Stimulated activated effector memory CD8-positive, alpha-beta T cell treated with anti-CD3 and anti-CD28 coated beads, Interleukin-12 subunit alpha, Interleukin-12 subunit beta, amount 100 ng/mL, for 72 hours (primary cell): ENCODE measurements around the gene ANLN.
"Not testable (repeated sequence)": the region's sequence is repeated elsewhere in the genome, so short reads cannot be mapped to it uniquely, and the experiment has no call there.

Source experiments
- ATAC-seq: fragments of 150-1000 bp; cut with Tn5 transposase; 2 replicates; pipeline ENCODE4 v1.10.0; 2021
- DNase-seq, 2 donors: peaks; one replicate each; pipeline ENCODE4 v3.0.0; 2021 to 2022; ENCODE audit warnings: low spot score in 2 of 2
- H3K27ac Mint-ChIP-seq: one replicate; pipeline ENCODE4 v1.8.0; 2022; ENCODE audit warnings: mild to moderate bottlenecking, mixed read lengths
- H3K36me3 Mint-ChIP-seq: one replicate; pipeline ENCODE4 v1.8.0; 2022; ENCODE audit warnings: mild to moderate bottlenecking, mixed read lengths
- H3K4me1 Mint-ChIP-seq: one replicate; pipeline ENCODE4 v1.8.0; 2022; ENCODE audit warnings: mixed read lengths
- H3K4me3 Mint-ChIP-seq: one replicate; pipeline ENCODE4 v1.8.0; 2022; ENCODE audit warnings: mild to moderate bottlenecking, mixed read lengths
- H3K9me3 Mint-ChIP-seq: one replicate; pipeline ENCODE4 v1.8.0; 2022; ENCODE audit warnings: mixed read lengths

The ANLN gene

GRCh38 chr7:36487756-36488336, 98.2 kb downstream of the ANLN start:
- Mint-ChIP-seq H3K27ac (no peak overlapping the region), H3K9me3 (no peaks in the 10 kb centered on the region), H3K4me1 (no peaks in the 10 kb centered on the region), H3K4me3 (no peak overlapping the region), H3K36me3 (no peaks in the 10 kb centered on the region)
- ATAC-seq: peak; percentile 57
- no peak for DNase-seq

- not testable (repeated sequence) for H3K36me3 Mint-ChIP-seq, H3K9me3 Mint-ChIP-seq, H3K4me1 Mint-ChIP-seq, H3K4me3 Mint-ChIP-seq, ATAC-seq, H3K27ac Mint-ChIP-seq, DNase-seq
These were observed 99.0 kb downstream of the ANLN start for GRCh38 chr7:36488672-36489071.

- DNase-seq (no peak), ATAC-seq (no peak)
- H3K9me3 Mint-ChIP-seq: no peaks in the 10 kb centered on the region
- H3K4me1 Mint-ChIP-seq: peaks cover 6% of the 10 kb centered on the region
- H3K36me3 Mint-ChIP-seq: no peaks in the 10 kb centered on the region
- H3K4me3 Mint-ChIP-seq: no peak overlapping the region
- H3K27ac Mint-ChIP-seq: no peak overlapping the region
These were observed 100.8 kb downstream of the ANLN start for GRCh38 chr7:36490419-36490830.

GRCh38 chr7:36491317-36491716, 101.7 kb downstream of the ANLN start:
- DNase-seq (no peak), ATAC-seq (no peak)
- H3K27ac Mint-ChIP-seq: no peak overlapping the region
- H3K4me3 Mint-ChIP-seq: no peak overlapping the region
- no peaks in the 10 kb centered on the region for H3K36me3 Mint-ChIP-seq
- H3K4me1 Mint-ChIP-seq: peaks cover 6% of the 10 kb centered on the region
- H3K9me3 Mint-ChIP-seq: no peaks in the 10 kb centered on the region

GRCh38 chr7:36496576-36496975, 106.9 kb downstream of the ANLN start:
- peaks cover 6% of the 10 kb centered on the region for H3K4me1 Mint-ChIP-seq
- no peak overlapping the region for H3K27ac Mint-ChIP-seq
- no peak for ATAC-seq
- DNase-seq: no peak
- no peaks in the 10 kb centered on the region for H3K9me3 Mint-ChIP-seq
- no peak overlapping the region for H3K4me3 Mint-ChIP-seq
- H3K36me3 Mint-ChIP-seq: no peaks in the 10 kb centered on the region

- not testable (repeated sequence) for H3K4me1 Mint-ChIP-seq, ATAC-seq, H3K9me3 Mint-ChIP-seq, DNase-seq, H3K4me3 Mint-ChIP-seq, H3K36me3 Mint-ChIP-seq, H3K27ac Mint-ChIP-seq
These were observed 107.5 kb downstream of the ANLN start for GRCh38 chr7:36497176-36497575.

GRCh38 chr7:36497775-36498174, 108.1 kb downstream of the ANLN start:
- no peak overlapping the region for H3K4me3 Mint-ChIP-seq
- no peak overlapping the region for H3K27ac Mint-ChIP-seq
- H3K36me3 Mint-ChIP-seq: no peaks in the 10 kb centered on the region
- no peaks in the 10 kb centered on the region for H3K9me3 Mint-ChIP-seq
- ATAC-seq (no peak), DNase-seq (no peak)
- H3K4me1 Mint-ChIP-seq: peaks cover 6% of the 10 kb centered on the region
